ENCODE measurements around the gene CDH24. TPM values are rescaled to one million over a fixed set of nuclear protein-coding genes. Genes with fewer than 3 reads are reported as not detected.

CDH24 gene
- total and polyA plus RNA-seq, 2 of the 13 experiments (the other 11 are each of a cell fraction or from before 2014, with no cell fraction given): 0.69 to 0.99 TPM

DNA sequence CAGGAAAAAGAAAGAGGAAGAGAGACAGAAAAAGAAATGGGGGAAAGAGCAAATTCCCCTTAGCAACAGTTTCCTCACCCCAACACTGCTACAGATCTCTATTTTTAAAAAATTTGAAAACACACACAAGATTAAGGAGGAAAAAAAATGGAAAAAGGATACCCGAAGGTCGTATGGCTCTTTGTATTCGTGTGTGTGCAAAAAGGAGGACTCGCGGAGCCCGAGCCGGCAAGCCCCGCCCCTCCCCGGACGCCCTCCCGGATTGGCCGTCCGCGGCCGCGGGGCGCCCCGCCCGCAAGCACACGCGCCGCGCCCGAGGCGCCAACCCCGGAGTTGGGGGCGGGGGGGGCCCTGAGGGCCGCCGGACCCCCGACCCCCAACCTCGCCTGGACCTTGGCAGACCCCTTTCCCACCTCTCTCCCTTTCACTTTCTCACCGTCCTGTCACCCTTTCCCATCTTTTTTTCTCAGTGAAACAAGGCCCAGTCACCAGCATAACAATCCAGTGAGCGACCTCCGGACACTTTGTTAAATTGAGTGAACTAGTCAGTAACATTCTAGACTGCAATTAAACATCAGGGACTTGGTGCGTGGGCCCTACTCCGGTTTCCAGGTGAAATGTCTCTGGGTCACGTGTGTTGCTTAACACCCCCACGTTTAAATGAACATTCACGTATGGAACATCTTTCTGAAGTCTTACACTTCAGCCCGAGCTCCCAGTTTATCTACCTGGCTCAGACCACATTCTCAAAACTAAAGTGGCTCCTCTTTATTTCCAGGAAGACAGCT lies 47.2 kb downstream of the CDH24 start, which contains the start of gene C14orf93 (continued):
- TF ChIP-seq, protein P1, sequence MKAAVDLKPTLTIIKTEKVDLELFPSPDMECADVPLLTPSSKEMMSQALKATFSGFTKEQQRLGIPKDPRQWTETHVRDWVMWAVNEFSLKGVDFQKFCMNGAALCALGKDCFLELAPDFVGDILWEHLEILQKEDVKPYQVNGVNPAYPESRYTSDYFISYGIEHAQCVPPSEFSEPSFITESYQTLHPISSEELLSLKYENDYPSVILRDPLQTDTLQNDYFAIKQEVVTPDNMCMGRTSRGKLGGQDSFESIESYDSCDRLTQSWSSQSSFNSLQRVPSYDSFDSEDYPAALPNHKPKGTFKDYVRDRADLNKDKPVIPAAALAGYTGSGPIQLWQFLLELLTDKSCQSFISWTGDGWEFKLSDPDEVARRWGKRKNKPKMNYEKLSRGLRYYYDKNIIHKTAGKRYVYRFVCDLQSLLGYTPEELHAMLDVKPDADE (CRISPR knock-in tag; IDR thresholded peaks at IDR 0.05): no peak
- TF ChIP-seq, protein P2, sequence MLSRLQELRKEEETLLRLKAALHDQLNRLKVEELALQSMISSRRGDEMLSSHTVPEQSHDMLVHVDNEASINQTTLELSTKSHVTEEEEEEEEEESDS (CRISPR knock-in tag; IDR thresholded peaks at IDR 0.05; ENCODE audit: borderline replicate concordance): peak; percentile 40; the same call in 1 of the 2 replicates
- TF ChIP-seq ZNF20 (CRISPR knock-in tag; IDR thresholded peaks at IDR 0.05): no peak
- no peak for TF ChIP-seq ZNF496 (CRISPR knock-in tag; IDR thresholded peaks at IDR 0.05; ENCODE audit: insufficient replicate concordance)
- TF ChIP-seq PCBP1 (IDR thresholded peaks at IDR 0.05; ENCODE audit: borderline replicate concordance, low read depth, low read length): no peak
- TF ChIP-seq ZNF879 (CRISPR knock-in tag; IDR thresholded peaks at IDR 0.05): no peak
- TF ChIP-seq ZNF772 (CRISPR knock-in tag; IDR thresholded peaks at IDR 0.05): peak; percentile 67
- TF ChIP-seq, protein P3, sequence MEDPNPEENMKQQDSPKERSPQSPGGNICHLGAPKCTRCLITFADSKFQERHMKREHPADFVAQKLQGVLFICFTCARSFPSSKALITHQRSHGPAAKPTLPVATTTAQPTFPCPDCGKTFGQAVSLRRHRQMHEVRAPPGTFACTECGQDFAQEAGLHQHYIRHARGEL (CRISPR knock-in tag; IDR thresholded peaks at IDR 0.05): no peak
- peak; percentile 77; the same call in 1 of the 2 replicates for TF ChIP-seq ZNF160 (CRISPR knock-in tag; IDR thresholded peaks at IDR 0.05)
- no peak for TF ChIP-seq ZNF660 (CRISPR knock-in tag; IDR thresholded peaks at IDR 0.05; ENCODE audit: borderline replicate concordance, low read depth)
- no peak for TF ChIP-seq NFE2L2 (IDR thresholded peaks at IDR 0.05; ENCODE audit: low read length)
- 0 out of 2 replicates have a peak, but pooled peaks have one; percentile 39 for TF ChIP-seq ZNF230 (CRISPR knock-in tag; IDR thresholded peaks at IDR 0.05)
- TF ChIP-seq ARNT2 (CRISPR knock-in tag; IDR thresholded peaks at IDR 0.05; ENCODE audit: low read depth): peak; percentile 84
- TF ChIP-seq DR1 (CRISPR knock-in tag; IDR thresholded peaks at IDR 0.05): no peak
- TF ChIP-seq BORCS8-MEF2B (CRISPR knock-in tag; IDR thresholded peaks at IDR 0.05): peak; percentile 79
- TF ChIP-seq, protein P4, sequence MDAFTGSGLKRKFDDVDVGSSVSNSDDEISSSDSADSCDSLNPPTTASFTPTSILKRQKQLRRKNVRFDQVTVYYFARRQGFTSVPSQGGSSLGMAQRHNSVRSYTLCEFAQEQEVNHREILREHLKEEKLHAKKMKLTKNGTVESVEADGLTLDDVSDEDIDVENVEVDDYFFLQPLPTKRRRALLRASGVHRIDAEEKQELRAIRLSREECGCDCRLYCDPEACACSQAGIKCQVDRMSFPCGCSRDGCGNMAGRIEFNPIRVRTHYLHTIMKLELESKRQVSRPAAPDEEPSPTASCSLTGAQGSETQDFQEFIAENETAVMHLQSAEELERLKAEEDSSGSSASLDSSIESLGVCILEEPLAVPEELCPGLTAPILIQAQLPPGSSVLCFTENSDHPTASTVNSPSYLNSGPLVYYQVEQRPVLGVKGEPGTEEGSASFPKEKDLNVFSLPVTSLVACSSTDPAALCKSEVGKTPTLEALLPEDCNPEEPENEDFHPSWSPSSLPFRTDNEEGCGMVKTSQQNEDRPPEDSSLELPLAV (CRISPR knock-in tag; conservative IDR thresholded peaks at IDR 0.05; ENCODE audit: low read depth): no peak
- TF ChIP-seq, protein P5, sequence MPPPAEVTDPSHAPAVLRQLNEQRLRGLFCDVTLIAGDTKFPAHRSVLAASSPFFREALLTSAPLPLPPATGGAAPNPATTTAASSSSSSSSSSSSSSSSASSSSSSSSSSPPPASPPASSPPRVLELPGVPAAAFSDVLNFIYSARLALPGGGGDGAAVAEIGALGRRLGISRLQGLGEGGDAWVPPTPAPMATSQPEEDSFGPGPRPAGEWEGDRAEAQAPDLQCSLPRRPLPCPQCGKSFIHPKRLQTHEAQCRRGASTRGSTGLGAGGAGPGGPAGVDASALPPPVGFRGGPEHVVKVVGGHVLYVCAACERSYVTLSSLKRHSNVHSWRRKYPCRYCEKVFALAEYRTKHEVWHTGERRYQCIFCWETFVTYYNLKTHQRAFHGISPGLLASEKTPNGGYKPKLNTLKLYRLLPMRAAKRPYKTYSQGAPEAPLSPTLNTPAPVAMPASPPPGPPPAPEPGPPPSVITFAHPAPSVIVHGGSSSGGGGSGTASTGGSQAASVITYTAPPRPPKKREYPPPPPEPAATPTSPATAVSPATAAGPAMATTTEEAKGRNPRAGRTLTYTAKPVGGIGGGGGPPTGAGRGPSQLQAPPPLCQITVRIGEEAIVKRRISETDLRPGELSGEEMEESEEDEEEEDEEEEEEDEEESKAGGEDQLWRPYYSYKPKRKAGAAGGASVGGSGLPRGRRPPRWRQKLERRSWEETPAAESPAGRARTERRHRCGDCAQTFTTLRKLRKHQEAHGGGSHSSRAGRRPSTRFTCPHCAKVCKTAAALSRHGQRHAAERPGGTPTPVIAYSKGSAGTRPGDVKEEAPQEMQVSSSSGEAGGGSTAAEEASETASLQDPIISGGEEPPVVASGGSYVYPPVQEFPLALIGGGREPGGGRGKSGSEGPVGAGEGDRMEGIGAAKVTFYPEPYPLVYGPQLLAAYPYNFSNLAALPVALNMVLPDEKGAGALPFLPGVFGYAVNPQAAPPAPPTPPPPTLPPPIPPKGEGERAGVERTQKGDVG (CRISPR knock-in tag; IDR thresholded peaks at IDR 0.05; ENCODE audit: borderline replicate concordance): no peak
- no peak for TF ChIP-seq FOXA1 (IDR thresholded peaks at IDR 0.05)
- 0 out of 2 replicates have a peak, but pooled peaks have one; percentile 13 for TF ChIP-seq FOXA1 (CRISPR knock-in tag; IDR thresholded peaks at IDR 0.05)
- TF ChIP-seq HMGA1 (CRISPR knock-in tag; conservative IDR thresholded peaks at IDR 0.05): no peak
- no peak for TF ChIP-seq ZNF136 (CRISPR knock-in tag; IDR thresholded peaks at IDR 0.05; ENCODE audit: low read depth)
- TF ChIP-seq ISL2 (CRISPR knock-in tag; IDR thresholded peaks at IDR 0.05): peak; percentile 67
- no peak for TF ChIP-seq ZNF713 (CRISPR knock-in tag; IDR thresholded peaks at IDR 0.05)
- no peak for TF ChIP-seq FOSL2 (CRISPR knock-in tag; IDR thresholded peaks at IDR 0.05)
- no peak for TF ChIP-seq ZNF652 (CRISPR knock-in tag; IDR thresholded peaks at IDR 0.05; ENCODE audit: borderline replicate concordance, low read depth)
